ENCODE results near the gene CABP4.

Gene CABP4

GRCh38 chr11:67418476-67419281 lies 36.5 kb upstream of the CABP4 start:
- Histone ChIP-seq H3K9me3 (ENCODE audit: severe bottlenecking) (no peaks in the 10 kb centered on the region), H3K4me3 (ENCODE audit: severe bottlenecking) (no peak overlapping the region), H3K27ac (ENCODE audit: poor library complexity, severe bottlenecking) (no peak overlapping the region), H3K4me1 (ENCODE audit: insufficient read depth, poor library complexity, severe bottlenecking) (peaks cover 3% of the 10 kb centered on the region), H3K36me3 (ENCODE audit: low read depth) (no peaks in the 10 kb centered on the region), H3K27me3 (ENCODE audit: insufficient read depth, poor library complexity, severe bottlenecking) (no peaks in the 10 kb centered on the region)
- no peak for TF ChIP-seq CTCF (IDR thresholded peaks at IDR 0.05; ENCODE audit: poor library complexity, severe bottlenecking)
- ATAC-seq (ENCODE audit: low read depth), result no peak
- no peak for DNase-seq (ENCODE audit: low spot score)

GRCh38 chr11:67419325-67420049 lies 35.7 kb upstream of the CABP4 start:
- Histone ChIP-seq H3K4me1 (ENCODE audit: insufficient read depth, poor library complexity, severe bottlenecking) (peaks cover 3% of the 10 kb centered on the region), H3K9me3 (ENCODE audit: severe bottlenecking) (no peaks in the 10 kb centered on the region), H3K36me3 (ENCODE audit: low read depth) (no peaks in the 10 kb centered on the region), H3K27ac (ENCODE audit: poor library complexity, severe bottlenecking) (no peak overlapping the region), H3K4me3 (ENCODE audit: severe bottlenecking) (no peak overlapping the region), H3K27me3 (ENCODE audit: insufficient read depth, poor library complexity, severe bottlenecking) (no peaks in the 10 kb centered on the region)
- ATAC-seq (ENCODE audit: low read depth) (no peak), DNase-seq (ENCODE audit: low spot score) (no peak)
- no peak for TF ChIP-seq CTCF (IDR thresholded peaks at IDR 0.05; ENCODE audit: poor library complexity, severe bottlenecking)

GRCh38 chr11:67420147-67420645 lies 35.0 kb upstream of the CABP4 start:
- TF ChIP-seq CTCF (IDR thresholded peaks at IDR 0.05; ENCODE audit: poor library complexity, severe bottlenecking), result no peak
- DNase-seq (ENCODE audit: low spot score) (no peak), ATAC-seq (ENCODE audit: low read depth) (no peak)
- peaks cover 3% of the 10 kb centered on the region for H3K4me1 ChIP-seq (ENCODE audit: insufficient read depth, poor library complexity, severe bottlenecking)
- H3K27ac ChIP-seq (ENCODE audit: poor library complexity, severe bottlenecking), result peak overlapping the region; percentile 32
- H3K36me3 ChIP-seq (ENCODE audit: low read depth), result no peaks in the 10 kb centered on the region
- H3K4me3 ChIP-seq (ENCODE audit: severe bottlenecking), result peak overlapping the region; percentile 63
- H3K27me3 ChIP-seq (ENCODE audit: insufficient read depth, poor library complexity, severe bottlenecking), result no peaks in the 10 kb centered on the region
- no peaks in the 10 kb centered on the region for H3K9me3 ChIP-seq (ENCODE audit: severe bottlenecking)

GRCh38 chr11:67420646-67421429 lies 34.3 kb upstream of the CABP4 start:
- H3K4me3 ChIP-seq (ENCODE audit: severe bottlenecking), result peak overlapping the region; percentile 63
- peaks cover 3% of the 10 kb centered on the region for H3K4me1 ChIP-seq (ENCODE audit: insufficient read depth, poor library complexity, severe bottlenecking)
- H3K27me3 ChIP-seq (ENCODE audit: insufficient read depth, poor library complexity, severe bottlenecking), result no peaks in the 10 kb centered on the region
- H3K27ac ChIP-seq (ENCODE audit: poor library complexity, severe bottlenecking), result peak overlapping the region; percentile 32
- ATAC-seq (ENCODE audit: low read depth), result peak; percentile 79
- no peaks in the 10 kb centered on the region for H3K36me3 ChIP-seq (ENCODE audit: low read depth)
- no peak for TF ChIP-seq CTCF (IDR thresholded peaks at IDR 0.05; ENCODE audit: poor library complexity, severe bottlenecking)
- H3K9me3 ChIP-seq (ENCODE audit: severe bottlenecking), result no peaks in the 10 kb centered on the region
- DNase-seq (ENCODE audit: low spot score), result peak; percentile 94

Data from RWPE2 (cell line).